Activated CD4-positive, alpha-beta memory T cell treated with anti-CD3 and anti-CD28 coated beads, Interleukin-2, amount 10 ng/mL, durations not matched to agents 7 days and 5 days (primary cell): ENCODE data around the gene PWWP3B. TPM values are rescaled to one million over a fixed set of nuclear protein-coding genes. Genes with fewer than 3 reads are reported as not detected.
"Not testable (repeated sequence)": the region's sequence is repeated elsewhere in the genome, so short reads cannot be mapped to it uniquely, and the experiment has no call there.

Experiments used
- CTCF ChIA-PET: fragments of 350-600 bp; sonication (Branson Sonifier 250); formaldehyde crosslinking; loops from one replicate; lab custom pipeline; 2021; ENCODE audit warnings: antibody characterized with exemption, inconsistent platforms; lab: Charles Lee
- POLR2A ChIA-PET: fragments of 350-600 bp; sonication (Branson Sonifier 250); formaldehyde crosslinking; loops from one replicate; lab custom pipeline; 2021; ENCODE audit warnings: antibody characterized with exemption; lab: Charles Lee
- DNase-seq: peaks from one replicate; pipeline ENCODE4 v3.0.0-alpha.2; 2020
- H3K27ac Mint-ChIP-seq: one replicate; pipeline ENCODE4 v1.8.0; 2021; ENCODE audit warnings: mild to moderate bottlenecking, mixed read lengths
- H3K27me3 Mint-ChIP-seq: one replicate; pipeline ENCODE4 v1.8.0; 2021; ENCODE audit warnings: mixed read lengths
- H3K36me3 Mint-ChIP-seq: one replicate; pipeline ENCODE4 v1.8.0; 2021; ENCODE audit warnings: low read depth, mixed read lengths
- H3K4me1 Mint-ChIP-seq: one replicate; pipeline ENCODE4 v1.8.0; 2021; ENCODE audit warnings: mixed read lengths
- H3K4me3 Mint-ChIP-seq: one replicate; pipeline ENCODE4 v1.8.0; 2021; ENCODE audit warnings: mild to moderate bottlenecking, mixed read lengths
- H3K9me3 Mint-ChIP-seq: one replicate; pipeline ENCODE4 v1.8.0; 2021; ENCODE audit warnings: mixed read lengths
- total RNA-seq, 2 experiments: library from RNA; stranded (reverse); gene quantifications; one replicate each; pipeline ENCODE4 v1.2.3, GENCODE V29; 2021

PWWP3B gene
- total RNA-seq = not detected

DNA sequence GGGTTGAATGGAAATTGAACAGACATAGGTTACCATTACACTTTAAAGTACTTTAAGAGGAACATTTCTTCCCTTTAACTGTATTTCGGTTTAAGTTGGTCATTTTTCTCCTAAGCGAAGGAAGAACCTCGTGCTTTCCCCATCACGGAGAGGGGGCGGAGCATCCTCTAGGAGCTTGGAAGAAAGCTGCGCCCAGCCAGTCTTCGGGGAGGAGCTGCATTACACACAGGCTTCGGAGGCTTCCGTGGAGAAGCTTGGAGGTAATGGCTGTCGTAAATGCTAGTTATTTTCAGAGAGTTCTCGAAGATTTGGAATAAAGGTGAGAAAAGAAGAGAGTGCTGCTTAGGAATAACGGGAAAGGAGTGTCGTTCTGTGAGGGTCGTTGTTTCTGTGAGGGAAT lies at the start of gene PWWP3B:
Gene PWWP3B, plus strand, starts transcription at position 199 of the 400 bp plus-strand sequence. CDS start 37,128 bp downstream, outside the sequence.
- ChIA-PET POLR2A (no interaction called here), CTCF (no interaction called here)
- H3K36me3 Mint-ChIP-seq = no peaks in the 10 kb centered on the region
- no peaks in the 10 kb centered on the region for H3K27me3 Mint-ChIP-seq
- H3K4me3 Mint-ChIP-seq = no peak within 1 kb of the TSS
- H3K4me1 Mint-ChIP-seq = no peaks in the 10 kb centered on the region
- no peak for DNase-seq
- no peak within 1 kb of the TSS for H3K27ac Mint-ChIP-seq
- no peaks in the 10 kb centered on the region for H3K9me3 Mint-ChIP-seq

GRCh38 chrX:106139048-106139447 lies 29.1 kb upstream of the PWWP3B start:
- DNase-seq = no peak
- Mint-ChIP-seq H3K27ac (no peak overlapping the region), H3K36me3 (no peaks in the 10 kb centered on the region), H3K4me3 (no peak overlapping the region), H3K9me3 (peaks cover 4% of the 10 kb centered on the region), H3K4me1 (no peaks in the 10 kb centered on the region), H3K27me3 (no peaks in the 10 kb centered on the region)
- ChIA-PET POLR2A (no interaction called here), CTCF (no interaction called here)

GRCh38 chrX:106144755-106145639 lies 23.1 kb upstream of the PWWP3B start:
- ChIA-PET CTCF (no interaction called here), POLR2A (no interaction called here)
- H3K27ac Mint-ChIP-seq = no peak overlapping the region
- no peaks in the 10 kb centered on the region for H3K36me3 Mint-ChIP-seq
- peaks cover 4% of the 10 kb centered on the region for H3K9me3 Mint-ChIP-seq
- no peak for DNase-seq
- H3K27me3 Mint-ChIP-seq = no peaks in the 10 kb centered on the region
- no peaks in the 10 kb centered on the region for H3K4me1 Mint-ChIP-seq
- no peak overlapping the region for H3K4me3 Mint-ChIP-seq

DNA sequence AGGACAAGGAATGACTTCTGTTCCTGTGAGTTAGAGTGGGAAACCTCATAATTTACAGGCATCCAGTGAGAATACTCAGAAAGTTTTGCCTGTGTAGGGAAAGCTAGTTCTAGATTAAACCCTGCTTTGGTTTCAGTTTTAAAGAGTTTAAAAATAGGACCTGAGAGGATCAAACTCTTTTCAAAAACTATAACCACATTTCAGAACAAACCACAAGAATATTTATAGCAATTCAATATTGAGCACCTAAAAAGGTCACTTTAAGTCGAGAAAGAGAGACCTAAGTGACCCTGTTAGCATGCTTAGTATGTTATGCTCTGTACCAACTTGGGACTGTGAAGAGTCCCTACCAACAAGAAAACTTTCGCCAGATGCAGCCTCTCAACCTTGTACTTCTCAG lies 17.4 kb upstream of the PWWP3B start:
- H3K36me3 Mint-ChIP-seq = no peaks in the 10 kb centered on the region
- no peak for DNase-seq
- H3K27ac Mint-ChIP-seq = no peak overlapping the region
- H3K4me3 Mint-ChIP-seq = no peak overlapping the region
- H3K27me3 Mint-ChIP-seq = no peaks in the 10 kb centered on the region
- ChIA-PET POLR2A (no interaction called here), CTCF (no interaction called here)
- no peaks in the 10 kb centered on the region for H3K9me3 Mint-ChIP-seq
- no peaks in the 10 kb centered on the region for H3K4me1 Mint-ChIP-seq

GRCh38 chrX:106159861-106160282 lies 8.2 kb upstream of the PWWP3B start:
- Mint-ChIP-seq H3K9me3 (no peaks in the 10 kb centered on the region), H3K36me3 (no peaks in the 10 kb centered on the region), H3K4me3 (no peak overlapping the region), H3K27ac (no peak overlapping the region), H3K4me1 (no peaks in the 10 kb centered on the region), H3K27me3 (no peaks in the 10 kb centered on the region)
- ChIA-PET POLR2A (no interaction called here), CTCF (no interaction called here)
- no peak for DNase-seq

- no peak for DNase-seq
- no peaks in the 10 kb centered on the region for H3K36me3 Mint-ChIP-seq
- no peaks in the 10 kb centered on the region for H3K9me3 Mint-ChIP-seq
- no peak overlapping the region for H3K4me3 Mint-ChIP-seq
- ChIA-PET POLR2A (no interaction called here), CTCF (no interaction called here)
- H3K27ac Mint-ChIP-seq = no peak overlapping the region
- no peaks in the 10 kb centered on the region for H3K27me3 Mint-ChIP-seq
- H3K4me1 Mint-ChIP-seq = no peaks in the 10 kb centered on the region
These were observed 2.2 kb downstream of the PWWP3B start for GRCh38 chrX:106170318-106170717.

DNA sequence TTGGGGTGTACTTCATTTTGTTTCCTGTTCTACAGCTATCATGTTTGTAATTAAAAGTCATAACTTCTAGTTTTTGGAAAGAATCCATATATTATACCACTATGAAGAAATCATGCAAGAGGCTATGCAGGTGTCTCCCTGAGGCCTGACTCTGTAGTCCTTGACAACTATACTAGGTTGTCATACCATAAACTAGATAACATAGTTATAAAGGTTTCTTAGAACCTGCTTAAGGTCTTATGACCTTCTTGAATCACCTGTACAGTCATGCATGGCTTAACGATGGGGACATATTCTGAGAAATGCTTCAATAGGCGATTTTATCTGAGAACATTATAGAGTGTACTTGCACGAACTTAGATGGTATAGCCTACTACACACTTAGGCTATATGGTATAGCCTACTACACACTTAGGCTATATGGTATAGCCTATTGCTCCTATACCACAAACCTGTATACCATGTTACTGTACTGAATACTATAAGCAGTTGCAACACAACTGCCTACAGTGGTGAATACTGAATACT lies 3.3 kb downstream of the PWWP3B start:
- DNase-seq = no peak
- H3K27me3 Mint-ChIP-seq = no peaks in the 10 kb centered on the region
- CTCF ChIA-PET = no interaction called here
- no peaks in the 10 kb centered on the region for H3K4me1 Mint-ChIP-seq
- H3K9me3 Mint-ChIP-seq = no peaks in the 10 kb centered on the region
- no peak overlapping the region for H3K27ac Mint-ChIP-seq
- H3K36me3 Mint-ChIP-seq = no peaks in the 10 kb centered on the region
- POLR2A ChIA-PET = no interaction called here
- no peak overlapping the region for H3K4me3 Mint-ChIP-seq

DNA sequence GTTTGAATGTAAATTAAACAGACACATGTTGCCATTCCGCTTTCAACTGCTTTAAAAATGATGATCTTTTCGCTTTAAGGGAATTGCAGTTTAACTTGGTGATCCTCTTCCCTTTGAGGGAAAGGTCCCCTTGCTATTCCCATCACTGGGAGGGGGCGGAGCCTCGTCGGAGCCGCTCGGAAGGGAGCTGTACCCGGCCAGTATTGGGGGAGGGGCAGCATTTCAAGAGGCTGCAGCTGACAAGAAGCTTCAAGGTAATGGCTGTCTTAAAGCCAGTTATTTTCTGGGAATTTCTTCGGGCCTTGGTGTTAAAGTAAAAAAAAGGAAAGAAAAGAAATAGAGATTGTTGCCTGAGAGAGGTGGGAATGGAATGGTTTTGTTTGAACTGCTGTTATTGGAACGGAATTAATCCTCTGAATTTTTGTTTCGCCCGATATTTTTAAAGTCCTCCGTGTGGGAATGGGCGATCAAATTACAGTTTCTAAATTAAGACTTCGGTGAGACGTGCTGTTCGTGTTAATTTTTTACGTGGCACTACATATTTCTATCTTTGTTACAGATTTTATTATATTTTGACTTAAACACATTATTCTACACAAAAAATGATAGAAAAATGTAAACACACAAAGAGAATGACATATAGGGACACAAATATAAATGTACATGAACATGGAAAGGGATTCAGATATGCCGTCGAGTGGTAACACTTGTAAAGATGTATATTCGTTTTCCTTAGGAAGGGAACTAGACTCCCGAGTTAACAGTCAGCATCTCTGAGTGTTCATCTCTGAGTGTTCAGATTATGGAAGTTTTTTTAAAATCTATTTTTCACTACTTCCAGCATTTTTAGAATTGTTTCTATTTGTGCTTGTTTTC lies 9.2 kb downstream of the PWWP3B start:
- no peak for DNase-seq
- Mint-ChIP-seq H3K27ac (no peak overlapping the region), H3K9me3 (no peaks in the 10 kb centered on the region), H3K36me3 (no peaks in the 10 kb centered on the region), H3K4me3 (no peak overlapping the region), H3K4me1 (no peaks in the 10 kb centered on the region), H3K27me3 (no peaks in the 10 kb centered on the region)
- POLR2A ChIA-PET = no interaction called here
- CTCF ChIA-PET = no interaction called here

DNA sequence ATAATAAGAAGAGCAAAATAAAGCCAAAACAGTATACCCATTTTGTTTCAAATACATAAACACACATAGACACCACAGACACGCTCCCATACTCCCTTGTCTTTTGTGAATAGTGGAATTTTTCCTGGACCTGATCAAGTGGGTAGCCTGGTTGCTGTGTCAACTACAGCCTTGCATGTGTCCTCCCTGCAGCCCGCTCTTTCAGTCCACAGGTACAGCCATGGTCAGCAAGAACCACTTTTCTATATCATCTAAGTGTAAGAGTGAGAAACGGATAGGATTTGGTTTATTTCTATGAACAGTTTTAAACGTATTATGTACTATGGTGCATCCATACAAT lies 9.8 kb downstream of the PWWP3B start:
- Mint-ChIP-seq H3K9me3 (no peaks in the 10 kb centered on the region), H3K27ac (no peak overlapping the region), H3K4me3 (no peak overlapping the region), H3K4me1 (no peaks in the 10 kb centered on the region), H3K36me3 (no peaks in the 10 kb centered on the region), H3K27me3 (no peaks in the 10 kb centered on the region)
- ChIA-PET CTCF (no interaction called here), POLR2A (no interaction called here)
- no peak for DNase-seq

GRCh38 chrX:106178826-106179225 lies 10.7 kb downstream of the PWWP3B start:
- no peak overlapping the region for H3K27ac Mint-ChIP-seq
- no peaks in the 10 kb centered on the region for H3K9me3 Mint-ChIP-seq
- DNase-seq = no peak
- ChIA-PET POLR2A (no interaction called here), CTCF (no interaction called here)
- H3K36me3 Mint-ChIP-seq = no peaks in the 10 kb centered on the region
- no peaks in the 10 kb centered on the region for H3K4me1 Mint-ChIP-seq
- no peaks in the 10 kb centered on the region for H3K27me3 Mint-ChIP-seq
- H3K4me3 Mint-ChIP-seq = no peak overlapping the region

DNA sequence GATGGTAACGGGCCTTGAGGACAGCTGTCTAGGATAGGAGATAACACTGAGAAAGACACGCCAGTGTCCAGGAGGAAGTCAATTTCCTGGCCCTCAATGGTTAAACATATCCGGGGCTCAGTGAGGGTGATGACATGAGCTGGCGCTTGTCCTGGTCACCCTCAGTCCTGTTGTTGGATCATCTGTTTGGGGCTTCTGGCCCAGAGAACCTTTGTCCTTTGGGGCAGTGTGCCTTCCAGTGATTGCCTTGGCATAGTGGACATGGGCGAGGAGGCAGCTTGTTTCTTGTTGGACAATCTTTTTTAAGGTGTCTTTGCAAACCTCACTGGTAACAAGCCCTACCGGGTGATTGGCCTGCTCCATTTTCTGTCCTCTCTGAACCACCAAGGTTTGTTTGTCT lies 15.6 kb downstream of the PWWP3B start:
- H3K36me3 Mint-ChIP-seq, POLR2A ChIA-PET, H3K4me3 Mint-ChIP-seq, H3K27me3 Mint-ChIP-seq, H3K9me3 Mint-ChIP-seq, CTCF ChIA-PET, H3K27ac Mint-ChIP-seq, DNase-seq, H3K4me1 Mint-ChIP-seq: not testable (repeated sequence)

DNA sequence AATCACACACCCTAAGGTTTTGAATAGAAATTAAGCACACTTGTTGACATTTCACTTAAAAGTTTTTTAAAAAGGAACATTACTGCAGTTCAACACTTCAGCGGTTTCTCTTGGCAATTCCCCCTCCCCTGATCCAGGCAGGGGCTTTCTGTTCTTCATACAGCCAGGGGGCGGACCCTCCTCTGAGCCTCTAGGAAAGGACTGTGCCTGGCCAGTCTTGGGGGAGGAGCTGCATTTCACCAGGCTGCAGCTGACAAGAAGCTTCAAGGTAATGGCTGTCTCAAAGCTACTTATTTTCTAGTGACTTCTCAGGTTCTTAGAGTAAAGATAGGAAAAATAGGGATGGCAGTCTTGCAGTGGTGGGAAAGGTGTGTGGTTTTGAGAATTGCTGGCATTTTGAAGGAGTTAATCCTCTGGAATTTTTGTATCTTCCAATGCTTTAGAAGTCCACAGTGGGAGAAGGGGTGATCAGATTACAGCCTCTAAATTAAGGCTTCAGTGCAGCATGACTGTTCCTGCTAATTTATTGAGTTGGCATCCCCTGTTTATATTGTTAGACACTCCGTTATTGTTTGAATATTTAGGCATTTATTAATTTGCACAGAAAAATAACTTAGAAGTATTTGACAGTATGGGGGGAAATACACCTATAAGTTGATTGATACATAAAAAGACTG lies 33.5 kb downstream of the PWWP3B start:
- Mint-ChIP-seq H3K9me3 (no peaks in the 10 kb centered on the region), H3K36me3 (no peaks in the 10 kb centered on the region), H3K27ac (no peak overlapping the region), H3K4me3 (no peak overlapping the region), H3K27me3 (no peaks in the 10 kb centered on the region), H3K4me1 (no peaks in the 10 kb centered on the region)
- DNase-seq = no peak
- ChIA-PET CTCF (no interaction called here), POLR2A (no interaction called here)

GRCh38 chrX:106203315-106203714 lies 35.2 kb downstream of the PWWP3B start:
- H3K36me3 Mint-ChIP-seq = no peaks in the 10 kb centered on the region
- H3K4me1 Mint-ChIP-seq = no peaks in the 10 kb centered on the region
- no peak overlapping the region for H3K4me3 Mint-ChIP-seq
- no peaks in the 10 kb centered on the region for H3K9me3 Mint-ChIP-seq
- no peaks in the 10 kb centered on the region for H3K27me3 Mint-ChIP-seq
- H3K27ac Mint-ChIP-seq = no peak overlapping the region
- ChIA-PET POLR2A (no interaction called here), CTCF (no interaction called here)
- DNase-seq = no peak
